Measurements from ENCODE around the gene HAUS7. TPM values are rescaled to one million over a fixed set of nuclear protein-coding genes. Genes with fewer than 3 reads are reported as not detected.

Gene HAUS7
- total and polyA plus RNA-seq, 2 of the 8 experiments (the other 6 are each of a cell fraction or from before 2014, with no cell fraction given): 45.4 to 54.0 TPM

GRCh38 chrX:153400146-153401132, 69.9 kb downstream of the HAUS7 start (continued):
- TF ChIP-seq, protein P1, sequence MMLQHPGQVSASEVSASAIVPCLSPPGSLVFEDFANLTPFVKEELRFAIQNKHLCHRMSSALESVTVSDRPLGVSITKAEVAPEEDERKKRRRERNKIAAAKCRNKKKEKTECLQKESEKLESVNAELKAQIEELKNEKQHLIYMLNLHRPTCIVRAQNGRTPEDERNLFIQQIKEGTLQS (IDR thresholded peaks at IDR 0.05; ENCODE audit: insufficient read depth, low read depth, low read length): peak; percentile 51; the same call in 1 of the 2 replicates
- no peak for TF ChIP-seq SRF (IDR thresholded peaks at IDR 0.05; ENCODE audit: low read depth, low read length)
- no peak for TF ChIP-seq POU5F1 (IDR thresholded peaks at IDR 0.05; ENCODE audit: low read depth, low read length)
- TF ChIP-seq TAF7 (optimal IDR thresholded peaks at IDR 0.05; ENCODE audit: borderline replicate concordance, low read depth, low read length): peak; percentile 58
- no peak for TF ChIP-seq FOSL1 (IDR thresholded peaks at IDR 0.05; ENCODE audit: insufficient read depth, low read depth, low read length)
- TF ChIP-seq, protein P2, sequence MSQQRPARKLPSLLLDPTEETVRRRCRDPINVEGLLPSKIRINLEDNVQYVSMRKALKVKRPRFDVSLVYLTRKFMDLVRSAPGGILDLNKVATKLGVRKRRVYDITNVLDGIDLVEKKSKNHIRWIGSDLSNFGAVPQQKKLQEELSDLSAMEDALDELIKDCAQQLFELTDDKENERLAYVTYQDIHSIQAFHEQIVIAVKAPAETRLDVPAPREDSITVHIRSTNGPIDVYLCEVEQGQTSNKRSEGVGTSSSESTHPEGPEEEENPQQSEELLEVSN (IDR thresholded peaks at IDR 0.05): no peak
- TF ChIP-seq CREB1 (IDR thresholded peaks at IDR 0.05): peak; percentile 34; the same call in 1 of the 2 replicates
- TF ChIP-seq TBP (IDR thresholded peaks at IDR 0.05; ENCODE audit: low read depth, low read length): no peak
- no peak for TF ChIP-seq CEBPB (IDR thresholded peaks at IDR 0.05; ENCODE audit: low read depth, low read length)
